Measurements from ENCODE around the gene SIRT3. TPM values are rescaled to one million over a fixed set of nuclear protein-coding genes. Genes with fewer than 3 reads are reported as not detected.
"Not testable (repeated sequence)": the region's sequence is repeated elsewhere in the genome, so short reads cannot be mapped to it uniquely, and the experiment has no call there.

The SIRT3 gene
- total RNA-seq, 2 donors from 2014 or later, result 22.1 to 22.6 TPM

- Histone ChIP-seq H3K9me3 (no peaks in the 10 kb centered on the region), H3K27me3 (no peaks in the 10 kb centered on the region), H3K4me3 (no peak overlapping the region), H3K27ac (no peak overlapping the region), H3K36me3 (replicated peaks in 1 of 2; ENCODE audit: insufficient read depth in 1 of 2, low read depth in 2 of 2) (no peaks in the 10 kb centered on the region), H3K4me1 (no peaks in the 10 kb centered on the region)
- 84 to 88% methylated on average over 16 of the region's 16 CpGs for WGBS, 2 donors
- intact Hi-C loops (cut with DNase I), result no loop called here
- DNase-seq, result no peak
- no peak for TF ChIP-seq CTCF (IDR thresholded peaks at IDR 0.05)
- no peak for TF ChIP-seq POLR2A (IDR thresholded peaks at IDR 0.05)
- ATAC-seq, result no peak
Measured at GRCh38 chr11:223026-223789, 12.9 kb downstream of the SIRT3 start.

GRCh38 chr11:221998-222789, 13.9 kb downstream of the SIRT3 start:
- no peak overlapping the region for H3K27ac ChIP-seq
- ATAC-seq (no peak), DNase-seq (no peak)
- H3K36me3 ChIP-seq (replicated peaks in 1 of 2; ENCODE audit: insufficient read depth in 1 of 2, low read depth in 2 of 2), result no peaks in the 10 kb centered on the region
- TF ChIP-seq POLR2A (IDR thresholded peaks at IDR 0.05), result no peak
- TF ChIP-seq CTCF (IDR thresholded peaks at IDR 0.05), result no peak
- no peaks in the 10 kb centered on the region for H3K9me3 ChIP-seq
- H3K4me1 ChIP-seq, result no peaks in the 10 kb centered on the region
- intact Hi-C loops (cut with DNase I), result no loop called here
- WGBS, 2 donors, result 83 to 96% methylated on average over 9 to 11 of the region's 14 CpGs
- H3K27me3 ChIP-seq, result no peaks in the 10 kb centered on the region
- no peak overlapping the region for H3K4me3 ChIP-seq

GRCh38 chr11:221539-221938, 14.6 kb downstream of the SIRT3 start:
- H3K4me3 ChIP-seq, result no peak overlapping the region
- no peaks in the 10 kb centered on the region for H3K27me3 ChIP-seq
- intact Hi-C loops (cut with DNase I), result no loop called here
- ATAC-seq (no peak), DNase-seq (no peak)
- H3K36me3 ChIP-seq (replicated peaks in 1 of 2; ENCODE audit: insufficient read depth in 1 of 2, low read depth in 2 of 2), result no peaks in the 10 kb centered on the region
- H3K27ac ChIP-seq, result no peak overlapping the region
- TF ChIP-seq CTCF (IDR thresholded peaks at IDR 0.05), result no peak
- no peak for TF ChIP-seq POLR2A (IDR thresholded peaks at IDR 0.05)
- WGBS, 2 donors, result 80 to 88% methylated on average over 7 of the region's 7 CpGs
- no peaks in the 10 kb centered on the region for H3K9me3 ChIP-seq
- H3K4me1 ChIP-seq, result no peaks in the 10 kb centered on the region

GRCh38 chr11:220641-221215, 15.4 kb downstream of the SIRT3 start:
- not testable (repeated sequence) for H3K27ac ChIP-seq
- 88 to 90% methylated on average over 2 to 3 of the region's 3 CpGs for WGBS, 2 donors

More at GRCh38 chr11:220641-221215, 15.4 kb downstream of the SIRT3 start:
- ATAC-seq; DNase-seq; intact Hi-C loops (cut with DNase I); H3K36me3 ChIP-seq (replicated peaks in 1 of 2; ENCODE audit: insufficient read depth in 1 of 2, low read depth in 2 of 2); H3K4me1 ChIP-seq; H3K27me3 ChIP-seq; H3K9me3 ChIP-seq; H3K4me3 ChIP-seq: not testable (repeated sequence)

Measured in body of pancreas (tissue), 4 donors.